Smooth muscle cell (in vitro differentiated cells): ENCODE results near the gene DHPS. TPM values are rescaled to one million over a fixed set of nuclear protein-coding genes. Genes with fewer than 3 reads are reported as not detected.
"Not testable (repeated sequence)": the region's sequence is repeated elsewhere in the genome, so short reads cannot be mapped to it uniquely, and the experiment has no call there.

Experiments
- DNase-seq: peaks from one replicate; lab custom pipeline; 2025; ENCODE audit not compliant: unreplicated experiment; lab: John Stamatoyannopoulos, UW
- H2AFZ ChIP-seq: fragments of 200-600 bp; sonication (generic); 2 replicates; pipeline ENCODE4 v1.6.0; 2016; ENCODE audit warnings: antibody characterized with exemption, low read depth, mild to moderate bottlenecking
- H3F3A ChIP-seq: fragments of 200-600 bp; sonication (generic); 2 replicates; pipeline ENCODE4 v1.6.0; 2017; ENCODE audit warnings: antibody characterized with exemption, low read depth
- H3K27ac ChIP-seq: fragments of 200-600 bp; sonication (generic); 2 replicates; pipeline ENCODE4 v1.5.1; 2016; ENCODE audit warnings: low read depth, mild to moderate bottlenecking
- H3K27me3 ChIP-seq: fragments of 200-600 bp; sonication (generic); 2 replicates; pipeline ENCODE4 v1.6.1; 2016; ENCODE audit warnings: low read depth, mild to moderate bottlenecking
- H3K36me3 ChIP-seq: fragments of 200-600 bp; sonication (generic); 2 replicates; pipeline ENCODE4 v1.5.1; 2016; ENCODE audit warnings: low read depth
- H3K4me1 ChIP-seq: fragments of 200-600 bp; sonication (generic); 2 replicates; pipeline ENCODE4 v1.5.1; 2016; ENCODE audit warnings: low read depth
- H3K4me2 ChIP-seq: fragments of 200-600 bp; sonication (generic); 2 replicates; pipeline ENCODE4 v1.6.0; 2016; ENCODE audit warnings: mild to moderate bottlenecking
- H3K4me3 ChIP-seq: fragments of 200-600 bp; sonication (generic); 2 replicates; pipeline ENCODE4 v1.5.1; 2016; ENCODE audit warnings: mild to moderate bottlenecking
- H3K79me2 ChIP-seq: fragments of 200-600 bp; sonication (generic); 2 replicates; pipeline ENCODE4 v1.6.0; 2016; ENCODE audit warnings: low read depth, mild to moderate bottlenecking
- H3K9ac ChIP-seq: fragments of 200-600 bp; sonication (generic); 2 replicates; pipeline ENCODE4 v1.6.0; 2016; ENCODE audit warnings: low read depth
- H3K9me3 ChIP-seq: fragments of 200-600 bp; sonication (generic); replicated peaks from 2 replicates; pipeline ENCODE4 v1.5.1; 2016; ENCODE audit warnings: low read depth
- H4K20me1 ChIP-seq: fragments of 200-600 bp; sonication (generic); 2 replicates; pipeline ENCODE4 v1.6.0; 2016; ENCODE audit warnings: low read depth
- CTCF ChIP-seq: fragments of 200-600 bp; sonication (generic); IDR thresholded peaks from 2 replicates; pipeline ENCODE4 v1.5.1; 2017; ENCODE audit warnings: borderline replicate concordance, mild to moderate bottlenecking, antibody characterized with exemption; ENCODE audit not compliant: insufficient read depth, poor library complexity, severe bottlenecking
- WGBS: methylation state at CpG from one replicate; pipeline ENCODE4 v1.1.7; 2016; ENCODE audit warnings: low lambda C conversion rate; 5-methylcytosine and 5-hydroxymethylcytosine counted together
- polyA plus RNA-seq: library from polyadenylated mRNA; unstranded; fragments of >200 nt; fragmentation: Nextera tagmentation; extraction: Ambion mirVana; gene quantifications from 2 replicates; pipeline ENCODE4 v1.2.1, GENCODE V29; 2016
- total RNA-seq: library from RNA; depleted of rRNA; stranded (reverse); fragments of >200 nt; gene quantifications from 2 replicates; pipeline ENCODE4 v1.2.3, GENCODE V29; 2014

The DHPS gene
- total and polyA plus RNA-seq, 2 experiments from 2014 or later: 43.9 to 67.6 TPM

GRCh38 chr19:12720851-12721655 is 39.4 kb upstream of the DHPS start:
- Histone ChIP-seq H3K4me1 (peaks cover 7% of the 10 kb centered on the region), H3K27ac (peak overlapping the region; percentile 85), H2AFZ (no peak overlapping the region), H3K4me2 (peak overlapping the region; percentile 96), H3K9me3 (no peaks in the 10 kb centered on the region), H3K36me3 (no peaks in the 10 kb centered on the region), H3F3A (peaks cover 8% of the 10 kb centered on the region), H3K27me3 (no peaks in the 10 kb centered on the region), H4K20me1 (peaks cover 33% of the 10 kb centered on the region), H3K79me2 (peaks cover 58% of the 10 kb centered on the region), H3K4me3 (peak overlapping the region; percentile 82), H3K9ac (peak overlapping the region; percentile 85)
- 5% methylated on average over 56 of the region's 59 CpGs for WGBS
- no peak for TF ChIP-seq CTCF
- no peak for DNase-seq

- H2AFZ ChIP-seq: no peak overlapping the region
- H3F3A ChIP-seq: peaks cover 8% of the 10 kb centered on the region
- H3K79me2 ChIP-seq: peaks cover 60% of the 10 kb centered on the region
- H3K4me2 ChIP-seq: peak overlapping the region; percentile 96
- no peak for TF ChIP-seq CTCF
- H4K20me1 ChIP-seq: peaks cover 37% of the 10 kb centered on the region
- no peak for DNase-seq
- H3K27ac ChIP-seq: peak overlapping the region; percentile 85
- H3K36me3 ChIP-seq: no peaks in the 10 kb centered on the region
- peaks cover 7% of the 10 kb centered on the region for H3K4me1 ChIP-seq
- H3K4me3 ChIP-seq: peak overlapping the region; percentile 82
- peak overlapping the region; percentile 85 for H3K9ac ChIP-seq
- WGBS: 94% methylated on average over 10 of the region's 10 CpGs
- H3K9me3 ChIP-seq: no peaks in the 10 kb centered on the region
- H3K27me3 ChIP-seq: no peaks in the 10 kb centered on the region
Measured at GRCh38 chr19:12720296-12720695, 38.6 kb upstream of the DHPS start.

GRCh38 chr19:12715929-12716328 is 34.2 kb upstream of the DHPS start:
- no peak for TF ChIP-seq CTCF
- Histone ChIP-seq H3K4me3 (no peak overlapping the region), H2AFZ (no peak overlapping the region), H3K4me1 (peaks cover 4% of the 10 kb centered on the region), H3K9ac (no peak overlapping the region), H3K4me2 (no peak overlapping the region), H4K20me1 (peaks cover 46% of the 10 kb centered on the region), H3K36me3 (peaks cover 3% of the 10 kb centered on the region), H3K9me3 (no peaks in the 10 kb centered on the region), H3K27me3 (no peaks in the 10 kb centered on the region), H3F3A (peaks cover 6% of the 10 kb centered on the region), H3K27ac (no peak overlapping the region), H3K79me2 (peaks cover 50% of the 10 kb centered on the region)
- no peak for DNase-seq
- 96% methylated on average over 3 of the region's 3 CpGs for WGBS

GRCh38 chr19:12715102-12715501 is 33.4 kb upstream of the DHPS start:
- Histone ChIP-seq H3F3A (no peaks in the 10 kb centered on the region), H4K20me1 (peaks cover 38% of the 10 kb centered on the region), H3K27ac (no peak overlapping the region), H3K4me3 (no peak overlapping the region), H3K4me1 (no peaks in the 10 kb centered on the region), H3K4me2 (no peak overlapping the region), H3K79me2 (peaks cover 41% of the 10 kb centered on the region), H3K9ac (no peak overlapping the region), H3K27me3 (no peaks in the 10 kb centered on the region), H2AFZ (no peak overlapping the region), H3K9me3 (no peaks in the 10 kb centered on the region), H3K36me3 (peaks cover 4% of the 10 kb centered on the region)
- no peak for DNase-seq
- WGBS: 97% methylated on average over 15 of the region's 15 CpGs
- no peak for TF ChIP-seq CTCF

GRCh38 chr19:12713304-12713703 is 31.6 kb upstream of the DHPS start:
- not testable (repeated sequence) for H3K27me3 ChIP-seq, H3K36me3 ChIP-seq

More at GRCh38 chr19:12713304-12713703, 31.6 kb upstream of the DHPS start:
- WGBS: 96% methylated on average over 9 of the region's 9 CpGs
- not testable (repeated sequence) for H3K9me3 ChIP-seq, H3F3A ChIP-seq, H3K4me1 ChIP-seq, H3K9ac ChIP-seq, DNase-seq, H3K27ac ChIP-seq, H3K4me2 ChIP-seq, H2AFZ ChIP-seq, H3K4me3 ChIP-seq
- Histone ChIP-seq H3K79me2 (peaks cover 23% of the 10 kb centered on the region), H4K20me1 (peaks cover 22% of the 10 kb centered on the region)
